ENCODE results near the gene NR5A2.

NR5A2 gene

GRCh38 chr1:200027264-200027823, at the start of gene NR5A2:
TSS of gene NR5A2 (plus strand) at chr1:200027710. CDS start at chr1:200027848, 138 bp downstream.
- Mint-ChIP-seq H3K27ac (no peak within 1 kb of the TSS), H3K36me3 (ENCODE audit: low read depth) (no peaks in the 10 kb centered on the region), H3K4me1 (ENCODE audit: low read depth) (peaks cover 4% of the 10 kb centered on the region), H3K27me3 (peaks cover 72% of the 10 kb centered on the region), H3K4me3 (no peak within 1 kb of the TSS), H3K9me3 (no peaks in the 10 kb centered on the region)
- no peak for DNase-seq

DNA sequence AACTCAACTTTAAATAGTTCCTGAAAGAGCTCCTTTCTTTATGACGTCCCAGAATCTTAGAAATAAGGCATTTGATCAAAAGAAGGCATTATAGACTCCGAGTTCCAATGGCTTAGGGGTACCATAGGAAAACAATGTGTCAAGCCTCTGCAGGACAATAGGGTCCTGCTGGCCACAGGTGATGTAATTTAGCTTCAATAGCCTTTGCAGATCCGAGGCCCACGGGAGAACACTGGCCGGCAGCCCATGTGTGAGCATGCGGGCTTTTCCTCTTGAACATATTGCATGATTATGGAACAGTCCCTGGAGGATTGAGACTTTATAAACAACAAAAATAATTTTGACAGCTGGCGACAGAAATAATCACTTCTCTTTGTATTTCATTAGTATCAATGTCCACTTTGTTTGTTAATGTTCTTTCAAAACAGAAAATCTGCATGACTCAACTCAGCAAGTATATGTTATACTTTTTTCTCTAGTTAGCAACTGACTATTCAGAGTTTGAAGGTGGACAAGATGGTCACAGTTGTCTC, 49.0 kb upstream of the NR5A2 start:
- DNase-seq, result no peak
- H3K4me1 Mint-ChIP-seq (ENCODE audit: low read depth), result no peaks in the 10 kb centered on the region
- no peaks in the 10 kb centered on the region for H3K9me3 Mint-ChIP-seq
- no peak overlapping the region for H3K4me3 Mint-ChIP-seq
- peaks cover 16% of the 10 kb centered on the region for H3K27me3 Mint-ChIP-seq
- H3K36me3 Mint-ChIP-seq (ENCODE audit: low read depth), result no peaks in the 10 kb centered on the region
- no peak overlapping the region for H3K27ac Mint-ChIP-seq

GRCh38 chr1:199979071-199979470, 48.4 kb upstream of the NR5A2 start:
- H3K27ac Mint-ChIP-seq, result no peak overlapping the region
- no peaks in the 10 kb centered on the region for H3K9me3 Mint-ChIP-seq
- H3K4me3 Mint-ChIP-seq, result no peak overlapping the region
- DNase-seq, result no peak
- peaks cover 14% of the 10 kb centered on the region for H3K27me3 Mint-ChIP-seq
- H3K4me1 Mint-ChIP-seq (ENCODE audit: low read depth), result no peaks in the 10 kb centered on the region
- no peaks in the 10 kb centered on the region for H3K36me3 Mint-ChIP-seq (ENCODE audit: low read depth)

GRCh38 chr1:199981584-199981983, 45.9 kb upstream of the NR5A2 start:
- H3K27me3 Mint-ChIP-seq, result peaks cover 10% of the 10 kb centered on the region
- H3K4me1 Mint-ChIP-seq (ENCODE audit: low read depth), result no peaks in the 10 kb centered on the region
- no peak overlapping the region for H3K4me3 Mint-ChIP-seq
- no peaks in the 10 kb centered on the region for H3K36me3 Mint-ChIP-seq (ENCODE audit: low read depth)
- DNase-seq, result no peak
- no peak overlapping the region for H3K27ac Mint-ChIP-seq
- no peaks in the 10 kb centered on the region for H3K9me3 Mint-ChIP-seq

- Mint-ChIP-seq H3K4me1 (ENCODE audit: low read depth) (no peaks in the 10 kb centered on the region), H3K4me3 (no peak overlapping the region), H3K27me3 (peaks cover 6% of the 10 kb centered on the region), H3K36me3 (ENCODE audit: low read depth) (no peaks in the 10 kb centered on the region), H3K9me3 (no peaks in the 10 kb centered on the region), H3K27ac (no peak overlapping the region)
- no peak for DNase-seq
Measured at GRCh38 chr1:199982606-199983005, 44.9 kb upstream of the NR5A2 start.

DNA sequence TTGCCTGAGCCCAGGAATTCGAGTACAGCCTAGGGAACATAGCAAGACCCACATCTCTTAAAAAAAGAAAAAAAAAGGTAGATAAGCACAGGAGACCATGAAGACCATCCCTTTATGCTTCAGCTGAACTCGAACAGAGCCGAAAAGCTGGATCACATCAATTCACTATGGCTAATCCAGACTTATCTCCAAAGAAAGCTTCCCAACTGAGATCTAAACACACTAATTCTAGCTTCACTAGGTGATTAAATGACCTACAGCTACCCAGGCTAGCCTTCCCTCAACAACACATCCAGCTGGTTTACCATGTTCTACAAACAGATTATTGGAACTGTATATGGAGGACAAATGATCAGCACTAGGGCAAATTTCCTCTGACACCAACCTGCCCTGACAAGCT, 44.0 kb upstream of the NR5A2 start:
- no peak overlapping the region for H3K27ac Mint-ChIP-seq
- H3K36me3 Mint-ChIP-seq (ENCODE audit: low read depth), result no peaks in the 10 kb centered on the region
- no peak for DNase-seq
- peaks cover under 1% of the 10 kb centered on the region for H3K27me3 Mint-ChIP-seq
- no peaks in the 10 kb centered on the region for H3K4me1 Mint-ChIP-seq (ENCODE audit: low read depth)
- H3K4me3 Mint-ChIP-seq, result no peak overlapping the region
- no peaks in the 10 kb centered on the region for H3K9me3 Mint-ChIP-seq

DNA sequence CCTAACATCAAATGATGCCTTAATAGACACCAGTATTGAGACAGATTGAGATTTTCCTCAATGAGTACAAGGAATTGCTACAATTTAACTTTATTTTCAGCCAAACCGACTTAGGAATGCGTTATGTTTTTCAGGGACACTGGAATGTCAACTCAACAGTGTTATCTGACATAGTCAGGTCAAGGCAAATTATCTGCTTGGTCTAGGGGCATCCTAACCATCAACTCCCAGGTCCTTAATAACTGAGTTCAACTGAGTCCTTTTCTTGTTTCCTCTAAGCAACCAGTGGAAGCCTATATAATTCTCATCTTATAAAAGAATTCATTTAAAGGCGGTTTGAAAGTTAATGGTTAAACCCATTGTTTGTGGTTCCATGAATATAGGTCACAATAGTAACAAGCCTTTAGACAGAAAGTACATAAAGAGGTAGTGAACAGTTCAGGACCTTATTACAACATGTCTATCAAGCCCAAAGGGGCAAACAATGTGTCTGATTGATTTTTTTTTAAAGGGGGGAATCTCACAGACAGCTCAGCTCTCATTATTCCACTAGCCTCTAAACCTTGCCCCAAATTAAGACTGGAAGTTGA, 32.3 kb upstream of the NR5A2 start:
- H3K27me3 Mint-ChIP-seq, result no peaks in the 10 kb centered on the region
- no peak overlapping the region for H3K27ac Mint-ChIP-seq
- no peak for DNase-seq
- no peaks in the 10 kb centered on the region for H3K36me3 Mint-ChIP-seq (ENCODE audit: low read depth)
- H3K4me3 Mint-ChIP-seq, result no peak overlapping the region
- no peaks in the 10 kb centered on the region for H3K4me1 Mint-ChIP-seq (ENCODE audit: low read depth)
- no peaks in the 10 kb centered on the region for H3K9me3 Mint-ChIP-seq

GRCh38 chr1:200005165-200005564, 22.3 kb upstream of the NR5A2 start:
- Mint-ChIP-seq H3K27ac (no peak overlapping the region), H3K9me3 (no peaks in the 10 kb centered on the region), H3K36me3 (ENCODE audit: low read depth) (no peaks in the 10 kb centered on the region), H3K4me1 (ENCODE audit: low read depth) (no peaks in the 10 kb centered on the region), H3K4me3 (no peak overlapping the region), H3K27me3 (peaks cover 2% of the 10 kb centered on the region)
- DNase-seq, result no peak

- Mint-ChIP-seq H3K27me3 (peaks cover 4% of the 10 kb centered on the region), H3K9me3 (no peaks in the 10 kb centered on the region), H3K4me3 (no peak overlapping the region), H3K27ac (no peak overlapping the region), H3K36me3 (ENCODE audit: low read depth) (no peaks in the 10 kb centered on the region), H3K4me1 (ENCODE audit: low read depth) (no peaks in the 10 kb centered on the region)
- no peak for DNase-seq
Measured at GRCh38 chr1:200006711-200007110, 20.8 kb upstream of the NR5A2 start.

DNA sequence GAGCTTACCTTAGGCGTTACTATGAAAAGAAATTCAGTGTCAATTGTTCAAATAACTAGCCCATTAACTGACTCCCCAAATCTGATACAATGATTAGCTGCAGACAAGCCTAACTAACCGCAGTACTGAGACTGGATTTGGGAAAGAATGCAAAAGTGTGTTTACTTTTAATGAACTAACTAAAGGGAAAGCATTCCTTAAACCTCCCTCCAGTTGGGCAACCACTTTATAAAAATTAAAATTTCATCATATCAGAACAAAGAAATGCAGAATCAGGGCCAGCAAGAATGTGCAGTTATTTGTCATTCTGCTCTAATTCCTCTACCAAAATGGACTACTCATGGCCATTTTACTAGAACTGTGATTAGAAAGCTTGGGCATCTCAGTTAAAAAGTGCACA, 11.7 kb upstream of the NR5A2 start:
- H3K4me1 Mint-ChIP-seq (ENCODE audit: low read depth), result no peaks in the 10 kb centered on the region
- no peak overlapping the region for H3K4me3 Mint-ChIP-seq
- H3K9me3 Mint-ChIP-seq, result no peaks in the 10 kb centered on the region
- H3K36me3 Mint-ChIP-seq (ENCODE audit: low read depth), result no peaks in the 10 kb centered on the region
- no peak for DNase-seq
- peaks cover 17% of the 10 kb centered on the region for H3K27me3 Mint-ChIP-seq
- no peak overlapping the region for H3K27ac Mint-ChIP-seq

DNA sequence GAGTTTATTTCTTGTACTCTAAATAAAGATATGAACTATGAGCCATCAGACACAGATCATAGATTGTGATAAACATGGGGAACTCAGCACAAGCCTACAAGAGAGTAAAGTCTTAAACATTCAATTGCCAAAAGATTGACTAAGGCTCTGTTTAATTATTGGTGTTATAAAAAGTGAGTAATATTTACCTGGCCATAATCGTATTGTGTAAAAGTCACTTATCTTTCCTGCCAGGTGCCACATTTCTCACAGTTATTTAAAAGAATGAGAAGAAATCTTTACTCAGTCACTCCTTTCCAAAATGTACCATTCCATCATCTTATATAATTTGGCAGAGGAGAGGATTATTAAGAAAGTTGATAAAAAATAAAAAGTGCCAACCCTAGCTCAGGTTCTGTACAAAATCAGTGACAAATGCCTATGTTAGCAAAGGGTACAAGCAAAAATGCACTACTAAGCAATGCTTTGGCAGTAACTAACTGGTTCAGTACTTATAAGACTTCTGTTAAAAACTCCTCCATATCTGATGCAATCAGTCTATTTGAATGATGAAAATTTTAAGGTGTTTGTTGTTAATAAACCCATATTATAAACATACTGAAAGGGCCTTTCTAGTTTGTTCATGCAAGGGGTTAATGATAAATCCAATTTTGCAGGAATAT, 5.8 kb upstream of the NR5A2 start:
- no peaks in the 10 kb centered on the region for H3K36me3 Mint-ChIP-seq (ENCODE audit: low read depth)
- DNase-seq, result no peak
- H3K4me1 Mint-ChIP-seq (ENCODE audit: low read depth), result no peaks in the 10 kb centered on the region
- H3K9me3 Mint-ChIP-seq, result no peaks in the 10 kb centered on the region
- H3K27me3 Mint-ChIP-seq, result peaks cover 32% of the 10 kb centered on the region
- H3K27ac Mint-ChIP-seq, result no peak overlapping the region
- no peak overlapping the region for H3K4me3 Mint-ChIP-seq

- H3K4me3 Mint-ChIP-seq, result no peak overlapping the region
- no peak overlapping the region for H3K27ac Mint-ChIP-seq
- no peaks in the 10 kb centered on the region for H3K9me3 Mint-ChIP-seq
- H3K27me3 Mint-ChIP-seq, result peaks cover 38% of the 10 kb centered on the region
- DNase-seq, result no peak
- no peaks in the 10 kb centered on the region for H3K4me1 Mint-ChIP-seq (ENCODE audit: low read depth)
- H3K36me3 Mint-ChIP-seq (ENCODE audit: low read depth), result no peaks in the 10 kb centered on the region
Measured at GRCh38 chr1:200022239-200022804, 5.2 kb upstream of the NR5A2 start.

DNA sequence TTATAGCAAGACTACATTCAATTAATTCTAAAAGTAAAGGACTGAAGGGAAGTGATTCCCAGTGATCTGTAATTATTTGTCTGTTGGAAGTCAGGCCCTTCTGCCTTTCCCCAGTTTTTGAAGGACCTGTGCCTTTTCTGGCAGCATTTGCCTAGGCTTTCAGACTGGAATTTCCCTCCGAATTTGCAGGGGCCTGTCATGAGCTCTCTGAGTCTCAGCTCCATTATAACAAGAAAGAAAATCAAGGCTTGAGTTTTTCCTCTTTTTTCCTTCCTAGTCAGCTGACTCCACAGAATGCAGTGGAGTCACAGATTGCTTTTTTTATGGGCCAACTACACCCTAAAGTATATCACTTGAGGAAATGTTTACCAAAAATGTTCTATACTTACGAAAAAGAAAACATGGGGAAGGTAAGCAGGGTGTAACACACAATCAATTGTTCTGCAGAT, 1.1 kb downstream of the NR5A2 start:
- peaks cover 4% of the 10 kb centered on the region for H3K4me1 Mint-ChIP-seq (ENCODE audit: low read depth)
- H3K9me3 Mint-ChIP-seq, result no peaks in the 10 kb centered on the region
- H3K36me3 Mint-ChIP-seq (ENCODE audit: low read depth), result no peaks in the 10 kb centered on the region
- H3K27ac Mint-ChIP-seq, result no peak overlapping the region
- no peak for DNase-seq
- peak overlapping the region; percentile 64 for H3K4me3 Mint-ChIP-seq
- peaks cover 66% of the 10 kb centered on the region for H3K27me3 Mint-ChIP-seq

GRCh38 chr1:200029035-200029821, 1.7 kb downstream of the NR5A2 start:
- DNase-seq, result peak; percentile 35
- H3K36me3 Mint-ChIP-seq (ENCODE audit: low read depth), result no peaks in the 10 kb centered on the region
- H3K4me1 Mint-ChIP-seq (ENCODE audit: low read depth), result peaks cover 4% of the 10 kb centered on the region
- peaks cover 62% of the 10 kb centered on the region for H3K27me3 Mint-ChIP-seq
- no peaks in the 10 kb centered on the region for H3K9me3 Mint-ChIP-seq
- H3K4me3 Mint-ChIP-seq, result peak overlapping the region; percentile 64
- no peak overlapping the region for H3K27ac Mint-ChIP-seq
